ENCODE measurements around the gene LOXL3.

The LOXL3 gene

DNA sequence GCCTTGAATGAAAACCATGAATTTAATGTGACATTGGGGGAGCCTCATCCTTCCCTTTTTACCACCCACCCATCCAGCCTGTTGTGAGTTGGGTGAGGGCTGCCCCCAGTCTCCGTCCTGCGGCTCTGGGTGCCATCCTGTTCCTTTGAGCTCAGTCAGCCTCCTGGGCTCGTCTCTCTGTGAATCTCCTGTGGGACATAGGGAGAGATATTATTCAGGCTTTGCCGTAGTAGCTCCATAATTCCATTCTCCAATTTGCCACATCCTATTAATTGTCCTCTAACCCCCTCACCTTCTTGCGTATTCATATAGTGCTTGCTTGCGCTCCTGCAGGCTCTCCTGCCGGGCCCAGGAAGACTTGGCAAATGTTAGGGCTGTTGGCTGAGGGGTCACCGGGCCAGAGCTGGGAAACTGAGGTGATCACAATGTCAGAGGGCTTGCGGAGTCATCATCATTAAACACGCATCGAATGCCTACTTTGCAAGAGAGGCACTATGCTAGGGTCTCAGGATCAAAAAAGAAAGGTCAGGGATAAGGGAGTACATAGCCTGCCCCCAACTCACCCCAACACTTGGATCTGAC, 27.0 kb downstream of the LOXL3 start:
- in situ Hi-C loops (cut with HindIII; ENCODE audit: low pct_unique_long_range_greater_than_20kb, low sequenced_read_pairs), result no loop called here

GRCh38 chr2:74525717-74526648, 27.8 kb downstream of the LOXL3 start, which contains the start of gene DQX1:
TSS of gene DQX1 (minus strand) at chr2:74526231. CDS start at chr2:74525729, 502 bp downstream.
- no peak for TF ChIP-seq JUND (IDR thresholded peaks at IDR 0.05; ENCODE audit: low read depth)
- DNase-seq (ENCODE audit: low read depth in 1 of 2, low spot score in 1 of 2), result peak; percentile 70 to 86
- in situ Hi-C loops (cut with HindIII; ENCODE audit: low pct_unique_long_range_greater_than_20kb, low sequenced_read_pairs), result no loop called here

More for the DNA sequence above, 27.0 kb downstream of the LOXL3 start:
- no peak for DNase-seq (ENCODE audit: low read depth in 1 of 2, low spot score in 1 of 2)
- TF ChIP-seq JUND (IDR thresholded peaks at IDR 0.05; ENCODE audit: low read depth), result no peak

DNA sequence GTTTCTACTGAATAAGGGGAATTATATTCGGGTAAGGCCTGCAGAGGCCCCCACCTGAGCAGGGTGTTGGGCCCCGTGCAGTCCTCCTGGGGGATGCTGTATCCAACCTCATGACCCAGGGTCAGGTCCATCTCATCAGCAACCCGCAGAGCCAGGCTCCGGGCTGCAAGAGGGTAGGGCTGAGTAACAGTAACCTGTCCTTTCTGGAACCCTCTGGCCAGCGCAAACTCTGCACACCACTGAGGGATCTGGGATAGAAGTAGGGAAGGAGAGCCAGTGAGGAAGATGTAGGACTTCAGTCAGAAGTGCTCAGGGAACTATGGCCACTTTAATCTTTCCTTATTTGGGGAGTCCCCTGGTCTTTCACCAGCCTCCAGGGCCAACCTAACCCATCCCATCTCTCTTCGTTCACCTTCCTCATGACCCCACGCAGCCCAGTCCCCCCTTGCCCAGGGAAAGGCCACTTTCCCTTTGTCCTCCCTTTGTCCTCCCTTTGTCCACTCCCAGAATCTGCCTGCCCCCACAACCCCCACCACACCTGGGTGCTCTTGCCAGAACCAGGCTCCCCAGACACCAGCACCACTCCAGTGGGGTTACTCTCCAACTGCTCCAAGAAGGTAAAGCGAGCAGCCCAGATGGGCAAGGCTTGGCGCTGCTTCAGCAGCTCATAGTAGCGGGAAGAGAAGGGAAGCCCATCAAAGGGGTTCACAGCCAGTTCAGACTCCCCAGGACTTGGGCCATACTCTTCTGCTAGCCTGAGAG, 28.6 kb downstream of the LOXL3 start:
- TF ChIP-seq JUND (IDR thresholded peaks at IDR 0.05; ENCODE audit: low read depth), result no peak
- in situ Hi-C loops (cut with HindIII; ENCODE audit: low pct_unique_long_range_greater_than_20kb, low sequenced_read_pairs), result no loop called here
- DNase-seq (ENCODE audit: low read depth in 1 of 2, low spot score in 1 of 2), result no peak

- no peak for DNase-seq (ENCODE audit: low read depth in 1 of 2, low spot score in 1 of 2)
- TF ChIP-seq JUND (IDR thresholded peaks at IDR 0.05; ENCODE audit: low read depth), result no peak
- in situ Hi-C loops (cut with HindIII; ENCODE audit: low pct_unique_long_range_greater_than_20kb, low sequenced_read_pairs), result no loop called here
These were observed 29.7 kb downstream of the LOXL3 start for GRCh38 chr2:74524005-74524404.

GRCh38 chr2:74522516-74522915, 31.2 kb downstream of the LOXL3 start:
- no peak for TF ChIP-seq JUND (IDR thresholded peaks at IDR 0.05; ENCODE audit: low read depth)
- DNase-seq (ENCODE audit: low read depth in 1 of 2, low spot score in 1 of 2), result no peak
- in situ Hi-C loops (cut with HindIII; ENCODE audit: low pct_unique_long_range_greater_than_20kb, low sequenced_read_pairs), result no loop called here

DNA sequence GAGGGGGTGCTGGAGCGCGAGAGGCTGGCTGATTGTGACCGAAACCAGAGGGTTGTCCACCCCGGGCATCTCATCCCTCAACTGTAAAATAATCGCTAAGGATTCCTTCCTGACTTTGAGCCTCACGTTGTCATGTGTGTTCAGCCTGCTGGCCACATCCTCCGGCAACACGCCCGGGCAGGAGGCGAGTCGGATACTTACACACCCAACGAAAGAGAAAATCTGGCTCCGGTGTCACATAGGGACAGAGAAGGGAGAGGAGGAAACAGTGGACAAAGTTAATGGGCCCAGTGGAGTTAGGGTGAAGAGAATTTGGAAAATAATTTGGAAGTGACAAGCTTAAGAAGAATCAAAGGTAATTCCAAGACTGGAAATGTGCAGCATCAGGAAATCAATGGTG, 37.1 kb downstream of the LOXL3 start:
- TF ChIP-seq JUND (IDR thresholded peaks at IDR 0.05; ENCODE audit: low read depth), result no peak
- in situ Hi-C loops (cut with HindIII; ENCODE audit: low pct_unique_long_range_greater_than_20kb, low sequenced_read_pairs), result no loop called here
- DNase-seq (ENCODE audit: low read depth in 1 of 2, low spot score in 1 of 2), result no peak

GRCh38 chr2:74515981-74516633, 37.6 kb downstream of the LOXL3 start:
- in situ Hi-C loops (cut with HindIII; ENCODE audit: low pct_unique_long_range_greater_than_20kb, low sequenced_read_pairs), result no loop called here
- no peak for DNase-seq (ENCODE audit: low read depth in 1 of 2, low spot score in 1 of 2)
- no peak for TF ChIP-seq JUND (IDR thresholded peaks at IDR 0.05; ENCODE audit: low read depth)

- in situ Hi-C loops (cut with HindIII; ENCODE audit: low pct_unique_long_range_greater_than_20kb, low sequenced_read_pairs), result no loop called here
These were observed 38.3 kb downstream of the LOXL3 start for GRCh38 chr2:74515271-74515980.

DNA sequence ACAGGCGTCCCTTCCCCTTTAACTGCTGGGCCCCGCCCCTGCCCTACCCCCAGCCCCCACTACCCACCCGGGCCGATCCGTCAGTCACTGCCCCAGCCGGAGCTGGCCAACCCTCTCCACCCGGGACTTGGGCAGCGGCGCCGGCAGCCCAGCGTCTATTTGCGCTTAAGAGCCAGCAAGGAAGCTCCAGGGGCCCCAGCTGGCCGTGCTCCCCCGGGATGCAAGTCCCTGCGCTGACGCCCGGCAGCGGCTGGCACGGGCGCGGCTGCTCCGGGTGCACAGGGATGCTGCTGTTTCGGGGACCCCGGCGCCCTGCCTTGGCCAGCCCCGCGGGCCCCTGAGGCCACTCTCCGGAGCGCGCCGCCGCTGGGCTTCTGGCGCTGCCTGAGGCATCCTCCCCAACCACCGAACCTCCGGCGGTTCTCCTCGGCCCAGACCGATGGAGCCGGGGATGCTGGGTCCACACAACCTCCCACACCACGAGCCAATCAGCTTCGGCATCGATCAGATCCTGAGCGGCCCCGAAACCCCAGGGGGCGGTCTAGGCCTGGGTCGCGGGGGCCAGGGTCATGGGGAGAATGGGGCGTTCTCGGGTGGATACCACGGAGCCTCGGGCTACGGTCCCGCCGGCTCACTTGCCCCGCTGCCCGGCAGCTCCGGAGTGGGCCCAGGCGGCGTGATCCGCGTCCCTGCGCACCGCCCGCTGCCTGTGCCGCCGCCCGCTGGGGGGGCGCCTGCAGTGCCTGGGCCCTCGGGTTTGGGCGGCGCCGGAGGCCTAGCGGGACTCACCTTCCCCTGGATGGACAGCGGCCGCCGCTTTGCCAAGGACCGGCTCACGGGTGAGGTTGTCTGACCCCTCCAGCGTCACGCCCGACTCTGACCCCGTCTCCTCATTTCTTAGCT, 39.1 kb downstream of the LOXL3 start, which contains the start of gene TLX2:
TLX2 (plus strand) TSS at position 83 of the 903 bp plus-strand sequence; CDS start at position 440, 357 bp downstream.
- DNase-seq (ENCODE audit: low read depth in 1 of 2, low spot score in 1 of 2), result no peak
- TF ChIP-seq JUND (IDR thresholded peaks at IDR 0.05; ENCODE audit: low read depth), result no peak
- in situ Hi-C loops (cut with HindIII; ENCODE audit: low pct_unique_long_range_greater_than_20kb, low sequenced_read_pairs), result no loop called here

More at GRCh38 chr2:74515271-74515980, 38.3 kb downstream of the LOXL3 start:
- TF ChIP-seq JUND (IDR thresholded peaks at IDR 0.05; ENCODE audit: low read depth), result no peak
- DNase-seq (ENCODE audit: low read depth in 1 of 2, low spot score in 1 of 2), result no peak

DNA sequence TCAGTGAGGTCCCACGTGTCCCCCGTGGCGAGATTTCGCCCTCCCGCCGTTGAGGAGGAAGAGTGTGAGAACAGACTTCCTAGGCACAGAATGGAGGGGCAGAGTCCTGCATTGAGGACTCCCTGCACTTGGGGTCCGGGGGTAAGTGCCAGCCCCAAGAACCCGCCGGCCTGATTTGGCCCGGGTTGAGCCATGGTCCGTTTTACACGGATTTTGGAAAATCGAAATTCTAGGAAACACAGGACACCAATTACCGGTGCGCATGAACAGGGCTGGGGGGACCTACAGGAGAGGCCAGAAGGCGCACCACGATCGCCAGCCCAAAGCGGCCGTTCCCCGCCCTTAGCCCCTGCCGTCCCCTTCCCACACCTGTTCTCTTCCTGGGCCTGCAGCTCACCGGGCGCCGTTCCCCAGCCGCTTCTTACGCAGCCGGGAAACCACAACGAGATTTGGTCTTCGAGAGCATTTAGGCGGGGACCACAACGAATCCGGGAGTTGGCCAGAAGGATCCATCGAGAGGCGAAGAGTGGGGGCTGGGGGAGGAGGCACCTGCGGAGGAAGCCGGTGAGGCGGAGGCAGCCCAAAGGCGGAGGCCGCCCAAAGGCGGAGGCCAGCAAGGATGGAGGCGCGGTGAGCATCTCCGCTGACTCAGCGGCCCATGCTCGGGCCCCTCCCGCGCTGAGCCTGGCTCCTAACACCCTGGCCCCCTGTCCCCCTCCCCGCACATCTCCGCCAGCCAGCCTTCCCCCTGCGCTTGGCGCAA, 40.0 kb downstream of the LOXL3 start:
- no peak for DNase-seq (ENCODE audit: low read depth in 1 of 2, low spot score in 1 of 2)

More for the DNA sequence above, 40.0 kb downstream of the LOXL3 start:
- in situ Hi-C loops (cut with HindIII; ENCODE audit: low pct_unique_long_range_greater_than_20kb, low sequenced_read_pairs), result no loop called here
- no peak for TF ChIP-seq JUND (IDR thresholded peaks at IDR 0.05; ENCODE audit: low read depth)

All from T47D (cell line).